ENCODE data around the gene SEC24B. TPM values are rescaled to one million over a fixed set of nuclear protein-coding genes. Genes with fewer than 3 reads are reported as not detected.
"Not testable (repeated sequence)": the region's sequence is repeated elsewhere in the genome, so short reads cannot be mapped to it uniquely, and the experiment has no call there.

The SEC24B gene
- total RNA-seq, 1 donor from 2014 or later, result 49.6 TPM

- Mint-ChIP-seq H3K27ac (ENCODE audit: unreplicated experiment) (no peak overlapping the region), H3K4me3 (ENCODE audit: unreplicated experiment) (no peak overlapping the region), H3K4me1 (ENCODE audit: unreplicated experiment) (peaks cover 3% of the 10 kb centered on the region), H3K36me3 (ENCODE audit: low read depth, unreplicated experiment) (peaks cover 27% of the 10 kb centered on the region), H3K27me3 (ENCODE audit: unreplicated experiment) (no peaks in the 10 kb centered on the region), H3K9me3 (ENCODE audit: unreplicated experiment) (no peaks in the 10 kb centered on the region)
- DNase-seq (ENCODE audit: low spot score), result no peak
- TF ChIP-seq CTCF (IDR thresholded peaks at IDR 0.05; ENCODE audit: unreplicated experiment), result no peak
These were observed 18.1 kb downstream of the SEC24B start for GRCh38 chr4:109451544-109452273.

- H3K27ac Mint-ChIP-seq (ENCODE audit: unreplicated experiment); H3K27me3 Mint-ChIP-seq (ENCODE audit: unreplicated experiment); H3K4me1 Mint-ChIP-seq (ENCODE audit: unreplicated experiment); DNase-seq (ENCODE audit: low spot score); H3K4me3 Mint-ChIP-seq (ENCODE audit: unreplicated experiment); H3K9me3 Mint-ChIP-seq (ENCODE audit: unreplicated experiment): not testable (repeated sequence)
- peaks cover 30% of the 10 kb centered on the region for H3K36me3 Mint-ChIP-seq (ENCODE audit: low read depth, unreplicated experiment)
These were observed 19.5 kb downstream of the SEC24B start for GRCh38 chr4:109453110-109453509.

- TF ChIP-seq CTCF (IDR thresholded peaks at IDR 0.05; ENCODE audit: unreplicated experiment), result no peak
- Mint-ChIP-seq H3K36me3 (ENCODE audit: low read depth, unreplicated experiment) (peaks cover 21% of the 10 kb centered on the region), H3K4me3 (ENCODE audit: unreplicated experiment) (no peak overlapping the region), H3K27me3 (ENCODE audit: unreplicated experiment) (peaks cover 2% of the 10 kb centered on the region), H3K9me3 (ENCODE audit: unreplicated experiment) (no peaks in the 10 kb centered on the region), H3K27ac (ENCODE audit: unreplicated experiment) (no peak overlapping the region), H3K4me1 (ENCODE audit: unreplicated experiment) (no peaks in the 10 kb centered on the region)
- DNase-seq (ENCODE audit: low spot score), result no peak
These were observed 28.7 kb downstream of the SEC24B start for GRCh38 chr4:109462297-109462696.

GRCh38 chr4:109462802-109463201 lies 29.2 kb downstream of the SEC24B start:
- no peak for DNase-seq (ENCODE audit: low spot score)
- Mint-ChIP-seq H3K4me1 (ENCODE audit: unreplicated experiment) (no peaks in the 10 kb centered on the region), H3K27me3 (ENCODE audit: unreplicated experiment) (peaks cover 2% of the 10 kb centered on the region), H3K36me3 (ENCODE audit: low read depth, unreplicated experiment) (peaks cover 20% of the 10 kb centered on the region), H3K9me3 (ENCODE audit: unreplicated experiment) (no peaks in the 10 kb centered on the region), H3K27ac (ENCODE audit: unreplicated experiment) (no peak overlapping the region), H3K4me3 (ENCODE audit: unreplicated experiment) (no peak overlapping the region)
- TF ChIP-seq CTCF (IDR thresholded peaks at IDR 0.05; ENCODE audit: unreplicated experiment), result no peak

- peak overlapping the region; percentile 32 for H3K27ac Mint-ChIP-seq (ENCODE audit: unreplicated experiment)
- no peak for DNase-seq (ENCODE audit: low spot score)
These were observed 31.5 kb downstream of the SEC24B start for GRCh38 chr4:109465069-109465468.

More at GRCh38 chr4:109465069-109465468, 31.5 kb downstream of the SEC24B start:
- Mint-ChIP-seq H3K36me3 (ENCODE audit: low read depth, unreplicated experiment) (peaks cover 20% of the 10 kb centered on the region), H3K27me3 (ENCODE audit: unreplicated experiment) (peaks cover 2% of the 10 kb centered on the region), H3K9me3 (ENCODE audit: unreplicated experiment) (no peaks in the 10 kb centered on the region), H3K4me3 (ENCODE audit: unreplicated experiment) (no peak overlapping the region), H3K4me1 (ENCODE audit: unreplicated experiment) (peaks cover 3% of the 10 kb centered on the region)
- TF ChIP-seq CTCF (IDR thresholded peaks at IDR 0.05; ENCODE audit: unreplicated experiment), result no peak
